Uterus (tissue), 2 donors: ENCODE data around the gene CTTN.

Experiments
- CTCF ChIP-seq, 4 experiments: fragments of 200-600 bp in 2 of 4; fragments of 450-650 bp in 2 of 4; sonication (generic) in 2 of 4; IDR thresholded peaks; one replicate each; pipeline ENCODE4 v1.5.1; 2016 to 2019; ENCODE audit warnings: antibody characterized with exemption in 4 of 4, mild to moderate bottlenecking in 2 of 4, moderate library complexity in 1 of 4
- POLR2A ChIP-seq, 2 donors: fragments of 450-650 bp; IDR thresholded peaks; one replicate each; pipeline ENCODE4 v1.6.1; 2016; ENCODE audit warnings: antibody characterized with exemption in 2 of 2, mild to moderate bottlenecking in 1 of 2, moderate library complexity in 1 of 2

GRCh38 chr11:70415191-70415590, 16.9 kb downstream of the CTTN start:
- peak in 1 of 4 experiments; percentile 9 for TF ChIP-seq CTCF (IDR thresholded peaks at IDR 0.05)
- no peak for TF ChIP-seq POLR2A (IDR thresholded peaks at IDR 0.05)
